Measurements from ENCODE around the gene ME1.
"Not testable (repeated sequence)": the region's sequence is repeated elsewhere in the genome, so short reads cannot be mapped to it uniquely, and the experiment has no call there.

GRCh38 chr6:83191974-83192373 lies 238.9 kb downstream of the ME1 start:
- TF ChIP-seq CTCF (tag by site-specific recombination; IDR thresholded peaks at IDR 0.05); ZNF777 (tag by site-specific recombination; IDR thresholded peaks at IDR 0.05; ENCODE audit: borderline replicate concordance); SCRT1 (tag by site-specific recombination; IDR thresholded peaks at IDR 0.05; ENCODE audit: borderline replicate concordance); ZEB2 (tag by site-specific recombination; IDR thresholded peaks at IDR 0.05); ZNF311 (tag by site-specific recombination; IDR thresholded peaks at IDR 0.05; ENCODE audit: borderline replicate concordance); ZNF2 (tag by site-specific recombination; IDR thresholded peaks at IDR 0.05): not testable (repeated sequence)
